ENCODE results near the gene TRIM59. TPM values are rescaled to one million over a fixed set of nuclear protein-coding genes. Genes with fewer than 3 reads are reported as not detected.

The TRIM59 gene
- total and polyA plus RNA-seq, 12 donors, result 0.32 to 10.1 (median 1.0) TPM

DNA sequence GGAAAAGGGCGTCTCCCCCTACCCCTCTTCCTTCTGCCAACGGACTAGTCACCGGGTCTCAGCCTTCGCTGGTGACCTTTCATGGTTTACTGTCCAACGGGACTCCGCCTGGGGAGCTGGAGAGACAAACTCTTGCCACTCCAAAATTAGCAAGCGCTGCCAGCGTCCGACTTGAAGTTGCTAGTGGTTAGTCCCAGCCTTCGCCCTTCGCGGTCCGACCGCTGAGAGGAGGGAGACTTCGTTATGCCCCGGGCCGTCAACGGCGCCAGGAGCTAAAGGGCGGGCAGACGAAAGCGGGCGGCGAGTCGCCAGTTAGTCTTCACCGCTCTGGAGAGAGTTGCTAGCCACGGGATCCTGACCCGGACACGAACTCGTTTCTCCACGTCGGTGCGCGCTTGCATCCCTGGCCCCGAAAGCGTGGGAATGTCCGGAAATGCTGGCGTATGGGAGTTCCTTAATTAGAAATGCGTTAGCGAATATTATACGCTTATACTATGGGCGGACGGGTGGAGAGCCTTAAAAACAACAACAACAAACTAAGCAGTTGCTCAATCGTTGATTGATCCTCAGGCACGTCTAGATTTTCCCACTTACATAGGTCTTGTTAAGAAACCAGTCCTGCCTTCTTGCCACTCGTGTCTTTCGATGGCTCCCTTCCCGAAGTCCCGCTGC is 49.4 kb downstream of the TRIM59 start:
- no peak for TF ChIP-seq POLR2A (IDR thresholded peaks at IDR 0.05)
- TF ChIP-seq, protein P1, sequence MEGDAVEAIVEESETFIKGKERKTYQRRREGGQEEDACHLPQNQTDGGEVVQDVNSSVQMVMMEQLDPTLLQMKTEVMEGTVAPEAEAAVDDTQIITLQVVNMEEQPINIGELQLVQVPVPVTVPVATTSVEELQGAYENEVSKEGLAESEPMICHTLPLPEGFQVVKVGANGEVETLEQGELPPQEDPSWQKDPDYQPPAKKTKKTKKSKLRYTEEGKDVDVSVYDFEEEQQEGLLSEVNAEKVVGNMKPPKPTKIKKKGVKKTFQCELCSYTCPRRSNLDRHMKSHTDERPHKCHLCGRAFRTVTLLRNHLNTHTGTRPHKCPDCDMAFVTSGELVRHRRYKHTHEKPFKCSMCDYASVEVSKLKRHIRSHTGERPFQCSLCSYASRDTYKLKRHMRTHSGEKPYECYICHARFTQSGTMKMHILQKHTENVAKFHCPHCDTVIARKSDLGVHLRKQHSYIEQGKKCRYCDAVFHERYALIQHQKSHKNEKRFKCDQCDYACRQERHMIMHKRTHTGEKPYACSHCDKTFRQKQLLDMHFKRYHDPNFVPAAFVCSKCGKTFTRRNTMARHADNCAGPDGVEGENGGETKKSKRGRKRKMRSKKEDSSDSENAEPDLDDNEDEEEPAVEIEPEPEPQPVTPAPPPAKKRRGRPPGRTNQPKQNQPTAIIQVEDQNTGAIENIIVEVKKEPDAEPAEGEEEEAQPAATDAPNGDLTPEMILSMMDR (IDR thresholded peaks at IDR 0.05), result no peak
- 0 to 1% (median 0%) methylated on average over 24 to 49 of the region's 49 CpGs for WGBS, 4 donors
- intact Hi-C loops (cut with DNase I), result no loop called here

DNA sequence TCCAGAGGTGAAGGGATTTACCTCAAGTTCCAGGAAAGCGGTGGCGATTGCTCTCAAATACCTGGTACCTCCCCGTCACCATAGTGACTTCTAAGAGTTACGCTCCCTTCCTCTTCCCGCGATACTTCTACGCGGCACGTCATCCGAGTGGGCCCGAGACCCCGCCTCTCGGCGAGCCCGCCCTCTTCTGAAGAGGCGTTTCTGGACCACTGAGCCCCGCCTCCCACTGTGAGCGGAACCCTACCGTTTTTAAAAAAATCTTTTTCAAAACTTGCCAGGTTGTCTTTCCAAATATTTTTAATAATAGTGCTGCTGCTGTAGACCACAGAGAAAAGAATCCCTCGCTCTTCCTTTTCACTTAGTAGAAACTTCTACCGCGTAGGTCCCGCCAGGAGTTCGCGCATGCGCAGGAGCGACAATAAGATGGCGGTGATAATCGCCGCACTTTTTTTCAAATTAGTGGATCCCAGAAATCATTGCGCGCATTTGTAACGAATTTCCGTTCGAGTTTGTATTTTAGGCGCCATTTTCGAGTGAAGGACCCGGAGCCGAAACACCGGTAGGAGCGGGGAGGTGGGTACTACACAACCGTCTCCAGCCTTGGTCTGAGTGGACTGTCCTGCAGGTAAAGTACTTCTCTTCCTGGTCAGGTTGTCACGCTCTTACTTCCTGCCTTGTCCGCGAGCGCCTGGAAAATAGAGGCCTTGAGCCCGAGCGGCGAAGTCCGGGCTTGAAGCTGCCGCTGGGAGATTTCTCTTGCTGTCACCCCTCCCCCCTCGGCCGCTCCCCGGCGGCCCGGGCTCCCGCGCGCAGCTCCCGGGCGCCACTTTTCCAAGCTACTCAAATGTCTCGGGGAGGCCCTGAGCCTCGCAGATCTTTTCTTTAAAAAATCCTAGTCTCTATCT is 50.2 kb downstream of the TRIM59 start, which contains the start of the genes IFT80 and SMC4:
TSS of gene IFT80 (minus strand) at position 101 of the 905 bp plus-strand sequence. CDS start 14,625 bp downstream, outside the sequence.
TSS of gene SMC4 (plus strand) at position 526 of the 905 bp plus-strand sequence. CDS start 1,177 bp downstream, outside the sequence.
- intact Hi-C loops (cut with DNase I), result no loop called here
- H3K36me3 ChIP-seq (replicated peaks in 1 of 2), result no peaks in the 10 kb centered on the region
- no peaks in the 10 kb centered on the region for H3K27me3 ChIP-seq
- WGBS, 4 donors, result 0 to 1% (median 0%) methylated on average over 46 to 63 of the region's 63 CpGs
- peak; percentile 38 to 88 for TF ChIP-seq POLR2A (IDR thresholded peaks at IDR 0.05)
- TF ChIP-seq, protein P1 (IDR thresholded peaks at IDR 0.05), result no peak
- peak within 1 kb of the TSS; percentile 66 to 79 (median 72) for H3K4me3 ChIP-seq
- DNase-seq, result peak; percentile 96 to 99 (median 97)
- peaks cover 0 to 9% of the 10 kb centered on the region in 2 donors for H3K4me1 ChIP-seq (replicated peaks in 1 of 2)
- H3K9me3 ChIP-seq (replicated peaks in 1 of 3), result no peaks in the 10 kb centered on the region
- peak within 1 kb of the TSS; percentile 79 to 90 (median 83) for H3K27ac ChIP-seq

More for the DNA sequence above, 49.4 kb downstream of the TRIM59 start:
- peak; percentile 49 to 70 (median 57) for DNase-seq
- Histone ChIP-seq H3K27me3 (no peaks in the 10 kb centered on the region), H3K36me3 (replicated peaks in 1 of 2) (no peaks in the 10 kb centered on the region), H3K4me3 (peak overlapping the region; percentile 39 to 73 (median 68)), H3K4me1 (replicated peaks in 1 of 2) (peaks cover 0 to 9% of the 10 kb centered on the region in 2 donors), H3K9me3 (replicated peaks in 1 of 3) (no peaks in the 10 kb centered on the region), H3K27ac (peak overlapping the region; percentile 79 to 90 (median 83))

DNA sequence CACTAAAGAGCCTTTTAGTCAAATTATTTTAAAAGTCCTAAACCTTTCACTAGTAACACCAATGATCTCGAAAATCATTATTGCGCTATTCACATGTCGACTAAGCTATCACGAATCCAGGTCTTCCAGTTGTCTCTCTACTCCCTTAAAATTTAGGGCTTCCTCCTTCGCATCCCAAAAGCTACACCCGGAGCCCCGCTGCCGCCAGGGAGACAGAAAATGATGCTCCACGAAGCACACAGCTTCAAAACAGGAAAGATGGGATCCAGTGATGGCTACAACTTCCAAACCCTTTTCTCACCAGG is 50.8 kb downstream of the TRIM59 start:
- peak overlapping the region in 4 of 5 donors; percentile 79 to 90 (median 85) for H3K27ac ChIP-seq
- intact Hi-C loops (cut with DNase I), result no loop called here
- no peaks in the 10 kb centered on the region for H3K27me3 ChIP-seq
- H3K4me1 ChIP-seq (replicated peaks in 1 of 2), result peaks cover 0 to 9% of the 10 kb centered on the region in 2 donors
- TF ChIP-seq, protein P1 (IDR thresholded peaks at IDR 0.05), result peak in 2 of 6 experiments; percentile 15 to 33
- no peak for TF ChIP-seq POLR2A (IDR thresholded peaks at IDR 0.05)
- no peak for DNase-seq
- H3K4me3 ChIP-seq, result peak overlapping the region; percentile 66 to 79 (median 72)
- H3K36me3 ChIP-seq (replicated peaks in 1 of 2), result no peaks in the 10 kb centered on the region
- WGBS, 4 donors, result 0 to 1% (median 0%) methylated on average over 9 of the region's 9 CpGs
- H3K9me3 ChIP-seq (replicated peaks in 1 of 3), result no peaks in the 10 kb centered on the region

DNA sequence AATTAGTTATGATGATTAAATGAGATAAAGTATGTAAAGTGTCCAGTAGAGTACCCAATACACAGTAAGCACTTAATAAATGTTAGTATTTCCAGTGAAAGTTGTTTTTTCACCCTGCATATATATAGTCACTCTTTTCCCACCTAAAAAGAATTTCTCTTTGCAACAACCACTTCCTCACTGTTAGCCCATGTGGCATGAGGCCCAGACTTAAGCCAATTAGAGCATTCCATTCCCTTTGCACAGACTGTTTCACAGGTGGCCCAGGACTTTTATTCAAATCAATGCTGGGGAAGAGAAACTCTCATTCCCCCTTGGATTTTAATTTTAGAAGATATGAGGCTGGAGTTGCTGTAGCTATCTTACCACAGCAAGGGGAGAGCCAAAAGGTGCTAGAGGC is 54.3 kb downstream of the TRIM59 start:
- Histone ChIP-seq H3K9me3 (replicated peaks in 1 of 3) (no peaks in the 10 kb centered on the region), H3K27me3 (no peaks in the 10 kb centered on the region), H3K36me3 (replicated peaks in 1 of 2) (no peaks in the 10 kb centered on the region), H3K27ac (no peak overlapping the region), H3K4me1 (replicated peaks in 1 of 2) (peaks cover 0 to 9% of the 10 kb centered on the region in 2 donors), H3K4me3 (no peak overlapping the region)
- TF ChIP-seq POLR2A (IDR thresholded peaks at IDR 0.05), result no peak
- intact Hi-C loops (cut with DNase I), result no loop called here
- no peak for DNase-seq

Data from adrenal gland (tissue), 12 donors.